HepG2 (cell line): Measurements from ENCODE around the gene SEC63.

Source experiments
- MED1 ChIP-seq: sonication (generic); formaldehyde crosslinking; IDR thresholded peaks from 2 replicates; pipeline ENCODE4 v1.4.0; 2020; ENCODE audit warnings: missing genetic modification reagents
- RELA ChIP-seq: sonication (generic); formaldehyde crosslinking; IDR thresholded peaks from 2 replicates; pipeline ENCODE4 v1.4.0; 2020; ENCODE audit warnings: missing genetic modification reagents
- ZNF605 ChIP-seq: sonication (generic); formaldehyde crosslinking; IDR thresholded peaks from 2 replicates; pipeline ENCODE4 v1.8.0; 2022; ENCODE audit warnings: mild to moderate bottlenecking, missing genetic modification reagents
- TF ChIP-seq, protein P1 (sequence below): IDR thresholded peaks from 2 replicates; pipeline ENCODE4 v1.6.1; 2016; ENCODE audit warnings: low read depth

DNA sequence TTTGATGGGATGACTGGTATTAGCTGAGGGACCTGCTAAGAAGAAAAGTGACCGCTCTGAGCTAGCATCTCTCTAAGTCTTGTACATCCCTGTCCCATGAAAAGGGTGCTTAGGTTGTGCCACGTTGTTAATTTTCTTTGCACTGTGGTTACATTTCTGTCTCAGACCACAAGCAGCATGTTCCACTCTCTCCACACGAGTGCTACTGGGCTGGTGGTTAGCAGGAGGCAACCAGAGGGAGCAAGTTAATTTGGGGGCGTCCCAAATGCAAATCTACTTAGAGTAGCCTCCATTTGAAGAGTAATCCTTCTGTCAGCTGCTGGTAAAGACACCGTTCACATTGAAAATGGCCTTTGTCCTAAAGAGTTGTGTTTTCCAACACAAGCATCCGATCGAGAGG is 130.5 kb downstream of the SEC63 start:
- no peak for TF ChIP-seq ZNF605 (CRISPR knock-in tag)
- TF ChIP-seq, protein P1, sequence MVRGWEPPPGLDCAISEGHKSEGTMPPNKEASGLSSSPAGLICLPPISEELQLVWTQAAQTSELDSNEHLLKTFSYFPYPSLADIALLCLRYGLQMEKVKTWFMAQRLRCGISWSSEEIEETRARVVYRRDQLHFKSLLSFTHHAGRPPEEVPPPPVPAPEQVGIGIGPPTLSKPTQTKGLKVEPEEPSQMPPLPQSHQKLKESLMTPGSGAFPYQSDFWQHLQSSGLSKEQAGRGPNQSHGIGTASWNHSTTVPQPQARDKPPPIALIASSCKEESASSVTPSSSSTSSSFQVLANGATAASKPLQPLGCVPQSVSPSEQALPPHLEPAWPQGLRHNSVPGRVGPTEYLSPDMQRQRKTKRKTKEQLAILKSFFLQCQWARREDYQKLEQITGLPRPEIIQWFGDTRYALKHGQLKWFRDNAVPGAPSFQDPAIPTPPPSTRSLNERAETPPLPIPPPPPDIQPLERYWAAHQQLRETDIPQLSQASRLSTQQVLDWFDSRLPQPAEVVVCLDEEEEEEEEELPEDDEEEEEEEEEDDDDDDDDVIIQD (CRISPR knock-in tag) = no peak
- no peak for TF ChIP-seq RELA (CRISPR knock-in tag)
- no peak for TF ChIP-seq MED1 (CRISPR knock-in tag)
